HG03469 (cell line): ENCODE data around the gene CDC14B.
"Not testable (repeated sequence)": the region's sequence is repeated elsewhere in the genome, so short reads cannot be mapped to it uniquely, and the experiment has no call there.

Experiments
- ATAC-seq: cut with Tn5 transposase; IDR thresholded peaks from one replicate; pipeline ENCODE4 v1.9.1; 2021; ENCODE audit warnings: mild to moderate bottlenecking, moderate library complexity, moderate number of reproducible peaks; ENCODE audit not compliant: unreplicated experiment

Gene CDC14B

GRCh38 chr9:96619491-96620180, at the start of gene CDC14B:
CDC14B (minus strand) TSS chr9:96619843; CDS start chr9:96619378, 465 bp downstream.
- no peak for ATAC-seq

- no peak for ATAC-seq
Observed at GRCh38 chr9:96668868-96669534, 49.4 kb upstream of the CDC14B start.

- no peak for ATAC-seq
Observed at GRCh38 chr9:96667363-96667728, 47.7 kb upstream of the CDC14B start.

- not testable (repeated sequence) for ATAC-seq
Observed at GRCh38 chr9:96666653-96667362, 47.2 kb upstream of the CDC14B start.

- ATAC-seq, result no peak
Observed at GRCh38 chr9:96665789-96666188, 46.1 kb upstream of the CDC14B start.

- ATAC-seq, result no peak
Observed at GRCh38 chr9:96663506-96664120, 44.0 kb upstream of the CDC14B start.

GRCh38 chr9:96661711-96662110, 42.1 kb upstream of the CDC14B start:
- ATAC-seq, result no peak

GRCh38 chr9:96660692-96661248, 41.1 kb upstream of the CDC14B start:
- no peak for ATAC-seq

GRCh38 chr9:96655198-96655851, 35.7 kb upstream of the CDC14B start, which contains the start of gene PRXL2C:
PRXL2C (minus strand) TSS chr9:96655317; CDS start chr9:96655281, 36 bp downstream.
- no peak for ATAC-seq

GRCh38 chr9:96654450-96655197, 35.0 kb upstream of the CDC14B start:
- peak; percentile 33 for ATAC-seq

GRCh38 chr9:96651626-96652025, 32.0 kb upstream of the CDC14B start:
- ATAC-seq, result no peak

- ATAC-seq, result no peak
Observed at GRCh38 chr9:96649620-96650324, 30.1 kb upstream of the CDC14B start.

- no peak for ATAC-seq
Observed at GRCh38 chr9:96646081-96646991, 26.7 kb upstream of the CDC14B start.

- no peak for ATAC-seq
Observed at GRCh38 chr9:96644137-96644536, 24.5 kb upstream of the CDC14B start.

GRCh38 chr9:96641514-96641913, 21.9 kb upstream of the CDC14B start:
- no peak for ATAC-seq

GRCh38 chr9:96638606-96639364, 19.1 kb upstream of the CDC14B start:
- ATAC-seq, result no peak

GRCh38 chr9:96636368-96636767, 16.7 kb upstream of the CDC14B start:
- no peak for ATAC-seq
